Retinal pigment epithelial cell (primary cell): ENCODE measurements around the gene CENPA.
A peak's percentile ranks its signal among the peaks of the same experiment; 100 is the strongest.

Source experiments
- DNase-seq: peaks from one replicate; pipeline ENCODE4 v3.0.0-alpha.2; 2010; ENCODE audit warnings: low read depth
- H3K4me3 ChIP-seq: 2 replicates; pipeline ENCODE4 v1.5.1; 2011; ENCODE audit warnings: mild to moderate bottlenecking, low read length, control low read depth, moderate library complexity
- CTCF ChIP-seq: conservative IDR thresholded peaks from 2 replicates; pipeline ENCODE4 v1.5.1; 2011; ENCODE audit warnings: low read depth, low read length, control low read depth, inconsistent platforms

CENPA gene

GRCh38 chr2:26785431-26786206 lies at the start of gene CENPA:
Gene CENPA, plus strand, starts transcription at chr2:26786056. Its CDS starts 141 bp downstream, at chr2:26786197.
- peak; percentile 2 for TF ChIP-seq CTCF
- DNase-seq, result peak; percentile 99
- peak within 1 kb of the TSS; percentile 67 for H3K4me3 ChIP-seq

- H3K4me3 ChIP-seq, result no peak overlapping the region
- TF ChIP-seq CTCF, result no peak
- DNase-seq, result no peak
Measured at GRCh38 chr2:26737221-26737620, 48.6 kb upstream of the CENPA start.

- no peak for DNase-seq
- H3K4me3 ChIP-seq, result no peak overlapping the region
- TF ChIP-seq CTCF, result no peak
Measured at GRCh38 chr2:26738481-26738880, 47.4 kb upstream of the CENPA start.

GRCh38 chr2:26739514-26739913 lies 46.3 kb upstream of the CENPA start:
- DNase-seq, result no peak
- no peak overlapping the region for H3K4me3 ChIP-seq
- TF ChIP-seq CTCF, result no peak

GRCh38 chr2:26740346-26740745 lies 45.5 kb upstream of the CENPA start:
- DNase-seq, result no peak
- H3K4me3 ChIP-seq, result no peak overlapping the region
- TF ChIP-seq CTCF, result no peak

- DNase-seq, result no peak
- H3K4me3 ChIP-seq, result no peak overlapping the region
- no peak for TF ChIP-seq CTCF
Measured at GRCh38 chr2:26740890-26741302, 45.0 kb upstream of the CENPA start.
